ENCODE measurements around the gene RBM38.

- TF ChIP-seq CTCF (IDR thresholded peaks at IDR 0.05) (no peak), POLR2A (IDR thresholded peaks at IDR 0.05) (no peak)
Observed at GRCh38 chr20:57439993-57440392, 48.8 kb downstream of the RBM38 start.

Measured in adrenal gland (tissue), 5 donors.